H9 (cell line): ENCODE data around the gene PLCB1. TPM values are rescaled to one million over a fixed set of nuclear protein-coding genes. Genes with fewer than 3 reads are reported as not detected.

Experiments
- DNase-seq: peaks from one replicate; pipeline ENCODE4 v3.0.0-alpha.2; 2017
- H2AFZ ChIP-seq: one replicate; pipeline ENCODE4 v1.6.1; 2013; ENCODE audit warnings: mild to moderate bottlenecking, low read length, control low read depth, moderate library complexity
- H2AK5ac ChIP-seq: 2 replicates; pipeline ENCODE4 v1.6.1; 2013; ENCODE audit warnings: low read length, control low read depth, mixed read lengths; ENCODE audit not compliant: insufficient read length
- H2BK120ac ChIP-seq: one replicate; pipeline ENCODE4 v1.6.1; 2013; ENCODE audit warnings: low read depth, mild to moderate bottlenecking, low read length, control low read depth, inconsistent platforms; ENCODE audit not compliant: poor library complexity, severe bottlenecking
- H2BK12ac ChIP-seq: 2 replicates; pipeline ENCODE4 v1.6.1; 2013; ENCODE audit warnings: low read length, control low read depth, mixed read lengths, low read depth; ENCODE audit not compliant: insufficient read length
- H2BK15ac ChIP-seq: 2 replicates; pipeline ENCODE4 v1.6.1; 2013; ENCODE audit warnings: low read depth, low read length, control low read depth
- H2BK20ac ChIP-seq: one replicate; pipeline ENCODE4 v1.6.1; 2013; ENCODE audit warnings: low read depth, mild to moderate bottlenecking, low read length, control low read depth, inconsistent platforms; ENCODE audit not compliant: poor library complexity, severe bottlenecking
- H2BK5ac ChIP-seq: 2 replicates; pipeline ENCODE4 v1.6.1; 2013; ENCODE audit warnings: low read length, control low read depth, mixed read lengths; ENCODE audit not compliant: insufficient read length
- H3K14ac ChIP-seq: 2 replicates; pipeline ENCODE4 v1.6.1; 2013; ENCODE audit warnings: low read length, control low read depth; ENCODE audit not compliant: insufficient read depth
- H3K18ac ChIP-seq: 2 replicates; pipeline ENCODE4 v1.6.1; 2013; ENCODE audit warnings: low read depth, mild to moderate bottlenecking, mixed read lengths, low read length, control low read depth; ENCODE audit not compliant: insufficient read length
- H3K23ac ChIP-seq: 2 replicates; pipeline ENCODE4 v1.6.1; 2013; ENCODE audit warnings: low read length, control low read depth, mixed read lengths, low read depth; ENCODE audit not compliant: insufficient read length
- H3K23me2 ChIP-seq: 2 replicates; pipeline ENCODE4 v1.6.1; 2013; ENCODE audit warnings: low read depth, mild to moderate bottlenecking, mixed read lengths, low read length, control low read depth; ENCODE audit not compliant: insufficient read length, poor library complexity, severe bottlenecking
- H3K27ac ChIP-seq: 2 replicates; pipeline ENCODE4 v1.5.1; 2013; ENCODE audit warnings: low read length, control low read depth, mixed read lengths, low read depth; ENCODE audit not compliant: insufficient read length
- H3K27me3 ChIP-seq: 2 replicates; pipeline ENCODE4 v1.6.1; 2013; ENCODE audit warnings: low read length, control low read depth, inconsistent platforms; ENCODE audit not compliant: insufficient read depth
- H3K4ac ChIP-seq: 2 replicates; pipeline ENCODE4 v1.6.1; 2013; ENCODE audit warnings: low read depth, mild to moderate bottlenecking, control low read depth, inconsistent platforms, low read length, moderate library complexity
- H3K4me1 ChIP-seq: 2 replicates; pipeline ENCODE4 v1.6.1; 2013; ENCODE audit warnings: low read length, control low read depth, inconsistent platforms; ENCODE audit not compliant: insufficient read depth
- H3K4me2 ChIP-seq: 2 replicates; pipeline ENCODE4 v1.6.1; 2013; ENCODE audit warnings: low read length, control low read depth, mixed read lengths; ENCODE audit not compliant: insufficient read length, insufficient read depth
- H3K56ac ChIP-seq: 2 replicates; pipeline ENCODE4 v1.6.1; 2013; ENCODE audit warnings: low read depth, mild to moderate bottlenecking, mixed read lengths, low read length, control low read depth; ENCODE audit not compliant: insufficient read length
- H3K79me1 ChIP-seq: 2 replicates; pipeline ENCODE4 v1.6.1; 2013; ENCODE audit warnings: low read depth, mild to moderate bottlenecking, moderate library complexity, low read length, control low read depth, inconsistent platforms; ENCODE audit not compliant: insufficient read depth, poor library complexity, severe bottlenecking
- H3K79me2 ChIP-seq: 2 replicates; pipeline ENCODE4 v1.6.1; 2013; ENCODE audit warnings: low read length, control low read depth, inconsistent platforms; ENCODE audit not compliant: insufficient read depth
- H3K9ac ChIP-seq: 2 replicates; pipeline ENCODE4 v1.6.1; 2013; ENCODE audit warnings: low read length, control low read depth, mixed read lengths; ENCODE audit not compliant: insufficient read length; ENCODE audit errors: extremely low read depth
- H3K9me3 ChIP-seq: one replicate; pipeline ENCODE4 v1.6.1; 2013; ENCODE audit warnings: low read depth, low read length, inconsistent platforms; ENCODE audit not compliant: control insufficient read depth
- H3T11ph ChIP-seq: one replicate; pipeline ENCODE4 v1.6.1; 2013; ENCODE audit warnings: mild to moderate bottlenecking, low read length, control low read depth, inconsistent platforms
- H4K20me1 ChIP-seq: one replicate; pipeline ENCODE4 v1.6.1; 2013; ENCODE audit not compliant: control insufficient read depth, insufficient read length, insufficient read depth
- H4K5ac ChIP-seq: 2 replicates; pipeline ENCODE4 v1.6.1; 2013; ENCODE audit warnings: low read depth, mild to moderate bottlenecking, mixed read lengths, low read length, control low read depth; ENCODE audit not compliant: insufficient read length
- H4K8ac ChIP-seq: replicated peaks from 2 replicates; pipeline ENCODE4 v1.6.1; 2013; ENCODE audit warnings: low read length, control low read depth, mixed read lengths, low read depth; ENCODE audit not compliant: insufficient read length
- H4K91ac ChIP-seq: 2 replicates; pipeline ENCODE4 v1.6.1; 2013; ENCODE audit warnings: low read depth, mild to moderate bottlenecking, moderate library complexity, mixed read lengths, low read length, control low read depth; ENCODE audit not compliant: insufficient read length
- H3K27ac Mint-ChIP-seq, 3 experiments: 2 replicates in 2 of 3; 3 replicates in 1 of 3; pipeline ENCODE4 v1.8.0; 2020 to 2021; ENCODE audit warnings: mixed read lengths in 3 of 3, mild to moderate bottlenecking in 1 of 3, moderate library complexity in 1 of 3
- H3K27me3 Mint-ChIP-seq: 2 replicates; pipeline ENCODE4 v1.8.0; 2021; ENCODE audit warnings: low read depth, mild to moderate bottlenecking, moderate library complexity, mixed read lengths
- H3K36me3 Mint-ChIP-seq, 3 experiments: 2 replicates in 2 of 3; 3 replicates in 1 of 3; pipeline ENCODE4 v1.8.0; 2020 to 2021; ENCODE audit warnings: low read depth in 3 of 3, mixed read lengths in 3 of 3; ENCODE audit not compliant: insufficient read depth in 1 of 3
- H3K4me1 Mint-ChIP-seq, 2 experiments: 2 replicates each; pipeline ENCODE4 v1.8.0; 2020; ENCODE audit warnings: mixed read lengths in 2 of 2
- H3K4me3 Mint-ChIP-seq, 2 experiments: 2 replicates in 1 of 2; 3 replicates in 1 of 2; pipeline ENCODE4 v1.8.0; 2020 to 2021; ENCODE audit warnings: mild to moderate bottlenecking in 2 of 2, mixed read lengths in 2 of 2, moderate library complexity in 1 of 2
- H3K9me3 Mint-ChIP-seq, 2 experiments: 2 replicates in 1 of 2; 3 replicates in 1 of 2; pipeline ENCODE4 v1.8.0; 2020; ENCODE audit warnings: mild to moderate bottlenecking in 2 of 2, mixed read lengths in 2 of 2, moderate library complexity in 1 of 2
- WGBS: extraction: QIAGEN DNeasy Blood & Tissue Kit; methylation state at CpG from one replicate; pipeline ENCODE4 v1.1.7; 2013; ENCODE audit warnings: missing lambda C conversion rate, low lambda C conversion rate, mixed read lengths; ENCODE audit not compliant: insufficient read length; ENCODE audit errors: extremely low coverage; 5-methylcytosine and 5-hydroxymethylcytosine counted together
- total RNA-seq: library from RNA; stranded (reverse); gene quantifications from 2 replicates; pipeline ENCODE4 v1.2.1, GENCODE V29; 2021
- TF ChIP-seq, protein P1 (sequence below): fragments of 200-600 bp; sonication (generic); conservative IDR thresholded peaks from 3 replicates; pipeline ENCODE4 v1.8.0; 2021; ENCODE audit warnings: antibody characterized with exemption, mild to moderate bottlenecking

The PLCB1 gene
- total RNA-seq, 1 experiment from 2014 or later, result 11.5 TPM

DNA sequence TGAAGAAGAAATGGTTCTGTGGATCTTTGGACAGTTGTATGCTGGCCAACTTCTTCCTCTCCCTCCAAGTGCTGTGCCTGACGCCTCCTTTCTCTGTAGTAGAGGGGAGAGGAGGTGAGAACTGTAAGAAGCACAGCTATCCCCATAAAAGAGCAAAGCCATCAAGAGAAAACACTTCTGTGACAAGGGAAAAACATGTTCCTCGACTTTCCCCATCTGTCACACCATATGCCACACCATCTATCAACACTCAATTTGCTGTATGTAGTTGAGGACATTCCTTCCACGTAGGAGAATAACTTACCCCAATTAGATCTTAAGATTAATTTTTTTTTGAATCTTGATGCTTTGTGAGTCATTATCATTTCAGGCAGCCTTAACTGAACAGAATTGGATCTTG lies 780.7 kb downstream of the PLCB1 start:
- no peak for DNase-seq
- Histone ChIP-seq H3K56ac (no peak overlapping the region), H4K91ac (no peak overlapping the region), H3K9ac (no peak overlapping the region), H2AK5ac (no peak overlapping the region), H3K4ac (no peak overlapping the region), H2BK120ac (no peak overlapping the region), H3K27ac (no peak overlapping the region), H2BK20ac (no peak overlapping the region), H3T11ph (no peak overlapping the region), H4K8ac (no peak overlapping the region), H4K20me1 (no peaks in the 10 kb centered on the region), H3K14ac (no peak overlapping the region), H3K27me3 (no peaks in the 10 kb centered on the region), H2AFZ (no peak overlapping the region), H4K5ac (no peak overlapping the region), H3K4me1 (peaks cover 6% of the 10 kb centered on the region; the same call in 1 of the 2 replicates), H3K79me1 (no peaks in the 10 kb centered on the region), H3K79me2 (no peaks in the 10 kb centered on the region), H3K4me2 (no peak overlapping the region), H2BK5ac (no peak overlapping the region), H3K23me2 (no peaks in the 10 kb centered on the region), H2BK12ac (no peak overlapping the region), H3K23ac (no peak overlapping the region), H3K9me3 (no peaks in the 10 kb centered on the region), H3K18ac (no peak overlapping the region), H2BK15ac (no peak overlapping the region)
- no peak overlapping the region for H3K27ac Mint-ChIP-seq
- TF ChIP-seq, protein P1, sequence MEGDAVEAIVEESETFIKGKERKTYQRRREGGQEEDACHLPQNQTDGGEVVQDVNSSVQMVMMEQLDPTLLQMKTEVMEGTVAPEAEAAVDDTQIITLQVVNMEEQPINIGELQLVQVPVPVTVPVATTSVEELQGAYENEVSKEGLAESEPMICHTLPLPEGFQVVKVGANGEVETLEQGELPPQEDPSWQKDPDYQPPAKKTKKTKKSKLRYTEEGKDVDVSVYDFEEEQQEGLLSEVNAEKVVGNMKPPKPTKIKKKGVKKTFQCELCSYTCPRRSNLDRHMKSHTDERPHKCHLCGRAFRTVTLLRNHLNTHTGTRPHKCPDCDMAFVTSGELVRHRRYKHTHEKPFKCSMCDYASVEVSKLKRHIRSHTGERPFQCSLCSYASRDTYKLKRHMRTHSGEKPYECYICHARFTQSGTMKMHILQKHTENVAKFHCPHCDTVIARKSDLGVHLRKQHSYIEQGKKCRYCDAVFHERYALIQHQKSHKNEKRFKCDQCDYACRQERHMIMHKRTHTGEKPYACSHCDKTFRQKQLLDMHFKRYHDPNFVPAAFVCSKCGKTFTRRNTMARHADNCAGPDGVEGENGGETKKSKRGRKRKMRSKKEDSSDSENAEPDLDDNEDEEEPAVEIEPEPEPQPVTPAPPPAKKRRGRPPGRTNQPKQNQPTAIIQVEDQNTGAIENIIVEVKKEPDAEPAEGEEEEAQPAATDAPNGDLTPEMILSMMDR, result no peak
- WGBS, result no CpG with 5 or more reads among the region's 3 CpGs
- no peak overlapping the region for H3K4me3 Mint-ChIP-seq
- H3K9me3 Mint-ChIP-seq, result peaks cover 5 to 7% of the 10 kb centered on the region in 2 experiments; a peak in 4 of 5 replicates
- peaks cover 21 to 29% of the 10 kb centered on the region in 2 experiments for H3K4me1 Mint-ChIP-seq
- H3K27me3 Mint-ChIP-seq, result no peaks in the 10 kb centered on the region
- peaks cover 0 to 9% (median 4%) of the 10 kb centered on the region in 3 experiments; a peak in 4 of 7 replicates for H3K36me3 Mint-ChIP-seq
